ENCODE measurements around the gene TLN1. TPM values are rescaled to one million over a fixed set of nuclear protein-coding genes. Genes with fewer than 3 reads are reported as not detected.

TLN1 gene
- total RNA-seq, 2 donors from 2014 or later = 177 to 196 TPM

DNA sequence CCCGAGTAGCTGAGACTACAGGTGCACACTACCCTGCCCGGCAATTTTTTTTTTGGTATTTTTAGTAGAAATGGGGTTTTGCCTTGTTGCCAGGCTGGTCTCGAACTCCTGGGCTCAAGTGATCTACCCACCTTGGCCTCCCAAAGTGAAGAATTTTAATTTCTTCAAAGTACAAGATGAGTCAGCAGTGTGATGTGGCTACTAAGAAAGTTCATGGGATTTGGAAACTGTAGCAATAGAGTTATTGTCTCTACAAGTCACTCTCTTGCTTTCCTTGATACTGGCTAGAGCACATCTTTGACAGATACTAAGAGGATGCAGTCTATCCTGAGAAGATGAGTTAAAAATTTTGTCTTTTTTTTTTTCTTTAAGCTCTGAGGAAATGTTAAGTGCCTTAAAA lies 2.1 kb upstream of the TLN1 start:
- H3K27me3 ChIP-seq = no peaks in the 10 kb centered on the region
- no peaks in the 10 kb centered on the region for H3K9me3 ChIP-seq
- peak overlapping the region; percentile 82 for H3K4me3 ChIP-seq
- no peak for DNase-seq
- H3K27ac ChIP-seq = peak overlapping the region; percentile 97
- intact Hi-C loops (cut with DNase I) = loop anchor here (5.0 kb wide), 1 partner anchor 72 kb away; no protein-coding TSS in a partner anchor
- peaks cover 19% of the 10 kb centered on the region for H3K36me3 ChIP-seq
- no peak overlapping the region for H3K9ac ChIP-seq (ENCODE audit: low read depth in 2 of 2, low read length in 2 of 2)
- TF ChIP-seq, protein P1, sequence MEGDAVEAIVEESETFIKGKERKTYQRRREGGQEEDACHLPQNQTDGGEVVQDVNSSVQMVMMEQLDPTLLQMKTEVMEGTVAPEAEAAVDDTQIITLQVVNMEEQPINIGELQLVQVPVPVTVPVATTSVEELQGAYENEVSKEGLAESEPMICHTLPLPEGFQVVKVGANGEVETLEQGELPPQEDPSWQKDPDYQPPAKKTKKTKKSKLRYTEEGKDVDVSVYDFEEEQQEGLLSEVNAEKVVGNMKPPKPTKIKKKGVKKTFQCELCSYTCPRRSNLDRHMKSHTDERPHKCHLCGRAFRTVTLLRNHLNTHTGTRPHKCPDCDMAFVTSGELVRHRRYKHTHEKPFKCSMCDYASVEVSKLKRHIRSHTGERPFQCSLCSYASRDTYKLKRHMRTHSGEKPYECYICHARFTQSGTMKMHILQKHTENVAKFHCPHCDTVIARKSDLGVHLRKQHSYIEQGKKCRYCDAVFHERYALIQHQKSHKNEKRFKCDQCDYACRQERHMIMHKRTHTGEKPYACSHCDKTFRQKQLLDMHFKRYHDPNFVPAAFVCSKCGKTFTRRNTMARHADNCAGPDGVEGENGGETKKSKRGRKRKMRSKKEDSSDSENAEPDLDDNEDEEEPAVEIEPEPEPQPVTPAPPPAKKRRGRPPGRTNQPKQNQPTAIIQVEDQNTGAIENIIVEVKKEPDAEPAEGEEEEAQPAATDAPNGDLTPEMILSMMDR (IDR thresholded peaks at IDR 0.05) = no peak
- H3K4me1 ChIP-seq = peaks cover 14% of the 10 kb centered on the region

DNA sequence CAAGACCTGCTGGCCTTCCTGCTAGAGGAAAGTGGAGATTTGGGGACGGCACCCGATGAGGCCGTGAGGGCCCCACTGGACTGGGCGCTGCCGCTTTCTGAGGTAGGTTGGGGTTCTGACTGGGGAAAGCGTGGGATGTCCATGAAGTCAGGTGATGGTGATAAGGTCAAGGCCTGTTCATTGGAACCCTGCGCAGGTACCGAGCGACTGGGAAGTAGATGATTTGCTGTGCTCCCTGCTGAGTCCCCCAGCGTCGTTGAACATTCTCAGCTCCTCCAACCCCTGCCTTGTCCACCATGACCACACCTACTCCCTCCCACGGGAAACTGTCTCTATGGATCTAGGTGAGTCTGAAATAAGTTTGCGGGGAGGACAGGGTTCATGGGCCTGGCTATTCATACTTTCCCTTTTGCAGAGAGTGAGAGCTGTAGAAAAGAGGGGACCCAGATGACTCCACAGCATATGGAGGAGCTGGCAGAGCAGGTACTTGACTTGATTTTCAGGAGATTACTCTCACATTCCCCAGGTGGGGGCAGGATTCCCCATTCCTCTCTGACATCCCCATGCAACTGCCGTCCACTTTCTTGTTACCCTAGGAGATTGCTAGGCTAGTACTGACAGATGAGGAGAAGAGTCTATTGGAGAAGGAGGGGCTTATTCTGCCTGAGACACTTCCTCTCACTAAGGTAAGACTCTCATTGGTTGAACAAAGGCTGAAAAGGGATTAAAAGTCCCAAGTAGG lies 976 bp upstream of the TLN1 start:
- Histone ChIP-seq H3K4me3 (peak overlapping the region; percentile 82), H3K27ac (peak overlapping the region; percentile 97), H3K36me3 (peaks cover 17% of the 10 kb centered on the region), H3K4me1 (peaks cover 19% of the 10 kb centered on the region), H3K27me3 (no peaks in the 10 kb centered on the region), H3K9ac (ENCODE audit: low read depth in 2 of 2, low read length in 2 of 2) (peak overlapping the region; percentile 92 to 93), H3K9me3 (no peaks in the 10 kb centered on the region)
- DNase-seq = peak; percentile 62
- TF ChIP-seq, protein P1 (IDR thresholded peaks at IDR 0.05) = no peak
- intact Hi-C loops (cut with DNase I) = loop anchor here (5.0 kb wide), 1 partner anchor 71 kb away; no protein-coding TSS in a partner anchor

DNA sequence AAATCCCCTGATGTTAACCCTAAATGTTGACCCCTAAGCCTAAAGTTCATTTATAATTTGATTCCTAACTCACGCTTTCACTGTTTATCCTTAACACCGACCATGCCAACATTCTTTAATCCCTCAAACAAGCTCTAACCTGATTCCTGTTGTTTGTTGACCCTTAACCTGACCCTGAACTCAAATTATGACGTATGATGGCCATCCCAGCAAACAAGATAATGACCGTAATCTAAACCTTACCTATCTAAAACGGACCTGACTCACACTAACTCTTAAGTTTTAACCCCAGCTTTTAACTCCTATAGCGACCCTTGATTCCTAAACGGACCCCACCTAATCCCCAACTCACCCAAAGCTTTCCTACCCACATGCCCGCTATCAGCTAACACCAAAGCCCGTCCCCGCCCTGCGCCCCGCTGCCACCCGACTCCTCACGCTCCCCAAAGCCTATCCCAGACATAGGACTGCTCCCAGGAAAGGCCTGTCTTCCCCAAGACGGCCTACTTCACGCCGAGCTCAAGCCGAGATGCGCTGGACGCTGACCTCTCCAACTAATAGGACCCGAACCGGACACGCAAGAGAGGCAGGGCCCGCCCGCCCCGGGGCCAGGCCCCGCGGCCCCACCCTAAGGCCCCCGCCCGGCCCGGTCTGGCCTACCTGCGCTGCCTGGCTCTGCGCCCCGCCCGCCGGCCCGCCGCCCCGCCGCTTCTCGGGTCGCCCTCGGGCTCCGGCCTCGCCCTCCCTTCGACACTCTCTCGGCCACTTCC lies 395 bp downstream of the TLN1 start:
- no peak for DNase-seq
- Histone ChIP-seq H3K9ac (ENCODE audit: low read depth in 2 of 2, low read length in 2 of 2) (peak overlapping the region; percentile 95 to 96), H3K4me1 (peaks cover 19% of the 10 kb centered on the region), H3K9me3 (no peaks in the 10 kb centered on the region), H3K4me3 (peak overlapping the region; percentile 82), H3K27ac (peak overlapping the region; percentile 97), H3K36me3 (peaks cover 9% of the 10 kb centered on the region), H3K27me3 (no peaks in the 10 kb centered on the region)
- intact Hi-C loops (cut with DNase I) = loop anchor here (5.0 kb wide), 1 partner anchor 69 kb away; no protein-coding TSS in a partner anchor
- TF ChIP-seq, protein P1 (IDR thresholded peaks at IDR 0.05) = no peak

DNA sequence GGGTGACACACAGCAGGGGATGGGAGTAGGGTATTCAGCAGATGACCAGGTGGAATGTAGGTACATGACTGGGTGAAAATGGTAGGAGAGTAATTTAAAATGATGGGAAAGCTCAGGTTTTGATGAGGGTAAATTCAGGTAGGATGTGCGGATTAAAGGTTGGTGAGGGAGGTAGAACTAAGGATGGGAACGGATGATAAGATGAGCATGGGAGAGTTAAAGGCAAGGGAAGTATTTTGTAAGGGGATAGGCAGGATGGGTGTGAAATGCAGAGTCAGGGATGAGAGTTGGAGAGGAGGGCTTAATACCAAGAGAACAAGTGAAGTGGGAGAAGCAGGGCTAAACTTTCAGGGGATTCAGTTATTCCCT lies 1.5 kb downstream of the TLN1 start:
- TF ChIP-seq, protein P1 (IDR thresholded peaks at IDR 0.05) = no peak
- peaks cover 19% of the 10 kb centered on the region for H3K4me1 ChIP-seq
- peak overlapping the region; percentile 82 for H3K4me3 ChIP-seq
- no peaks in the 10 kb centered on the region for H3K27me3 ChIP-seq
- intact Hi-C loops (cut with DNase I) = loop anchor here (5.0 kb wide), 1 partner anchor 68 kb away; no protein-coding TSS in a partner anchor
- peak overlapping the region; percentile 97 for H3K27ac ChIP-seq
- no peaks in the 10 kb centered on the region for H3K9me3 ChIP-seq
- peaks cover 4% of the 10 kb centered on the region for H3K36me3 ChIP-seq
- H3K9ac ChIP-seq (ENCODE audit: low read depth in 2 of 2, low read length in 2 of 2) = peak overlapping the region; percentile 12 to 95
- no peak for DNase-seq

DNA sequence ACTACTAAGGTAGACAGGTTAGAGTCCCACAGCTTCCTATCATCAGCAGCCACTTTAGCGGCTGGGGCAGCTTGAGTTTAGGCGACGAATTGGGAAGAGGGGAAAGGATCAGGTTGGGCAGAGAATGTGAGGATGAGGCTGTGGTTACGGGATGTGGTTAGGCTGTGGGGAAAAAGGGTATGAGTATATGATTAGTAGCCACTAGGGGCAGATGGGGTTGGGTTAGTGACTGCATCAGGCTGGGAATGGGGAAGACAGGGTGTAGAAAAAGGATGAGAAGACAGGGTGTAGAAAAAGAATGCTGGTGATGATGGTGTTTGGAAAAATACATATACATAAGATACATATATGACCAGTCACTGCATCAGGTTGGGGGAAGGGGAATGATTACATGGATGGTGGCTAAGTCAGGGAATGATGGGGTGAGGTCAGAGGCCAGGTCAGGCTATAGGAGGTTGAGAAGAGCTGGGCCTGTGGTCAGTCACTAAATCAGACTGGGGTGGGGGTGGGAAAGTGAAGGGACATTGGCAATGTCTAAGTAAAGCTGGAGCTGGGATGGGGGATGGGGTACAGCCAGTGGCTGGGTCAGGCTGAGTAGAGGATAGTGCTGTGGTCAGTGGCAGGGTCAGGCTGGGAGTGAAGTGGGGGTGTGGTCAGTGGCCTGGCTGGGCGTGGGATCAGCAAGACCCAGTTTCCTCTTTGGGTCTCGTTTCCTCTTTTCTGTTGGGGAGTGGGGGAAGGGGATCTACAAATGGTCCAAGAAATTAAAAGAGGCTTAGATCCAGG lies 2.1 kb downstream of the TLN1 start:
- intact Hi-C loops (cut with DNase I) = loop anchor here (5.0 kb wide), 1 partner anchor 68 kb away; no protein-coding TSS in a partner anchor
- H3K9ac ChIP-seq (ENCODE audit: low read depth in 2 of 2, low read length in 2 of 2) = peak overlapping the region in 1 of 2 donors; percentile 95

More for the DNA sequence above, 2.1 kb downstream of the TLN1 start:
- H3K4me3 ChIP-seq = peak overlapping the region; percentile 82
- H3K9me3 ChIP-seq = no peaks in the 10 kb centered on the region
- DNase-seq = peak; percentile 55
- H3K27ac ChIP-seq = peak overlapping the region; percentile 97
- H3K4me1 ChIP-seq = peaks cover 19% of the 10 kb centered on the region
- no peaks in the 10 kb centered on the region for H3K27me3 ChIP-seq
- TF ChIP-seq, protein P1 (IDR thresholded peaks at IDR 0.05) = peak; percentile 50
- H3K36me3 ChIP-seq = peaks cover 1% of the 10 kb centered on the region

Data from colonic mucosa (tissue), 4 donors.